ENCODE data around the gene SLC13A3.
A peak's percentile ranks its signal among the peaks of the same experiment; 100 is the strongest.

SLC13A3 gene

GRCh38 chr20:46651091-46651962 lies at the start of gene SLC13A3:
Gene SLC13A3, minus strand, starts transcription at chr20:46651459. Its CDS starts 38 bp downstream, at chr20:46651421.
- no peak for DNase-seq

GRCh38 chr20:46701057-46701456 lies 49.8 kb upstream of the SLC13A3 start:
- DNase-seq = no peak

- no peak for DNase-seq
Measured at GRCh38 chr20:46700481-46700880, 49.2 kb upstream of the SLC13A3 start.

GRCh38 chr20:46699651-46700359 lies 48.5 kb upstream of the SLC13A3 start:
- DNase-seq = no peak

GRCh38 chr20:46698788-46699187 lies 47.5 kb upstream of the SLC13A3 start:
- DNase-seq = no peak

GRCh38 chr20:46696791-46697279 lies 45.6 kb upstream of the SLC13A3 start:
- no peak for DNase-seq

- no peak for DNase-seq
Measured at GRCh38 chr20:46695892-46696291, 44.6 kb upstream of the SLC13A3 start.

- DNase-seq = no peak
Measured at GRCh38 chr20:46694484-46694883, 43.2 kb upstream of the SLC13A3 start.

GRCh38 chr20:46691196-46691595 lies 39.9 kb upstream of the SLC13A3 start:
- DNase-seq = no peak

- DNase-seq = no peak
Measured at GRCh38 chr20:46690219-46691106, 39.2 kb upstream of the SLC13A3 start.

- no peak for DNase-seq
Measured at GRCh38 chr20:46689754-46690085, 38.5 kb upstream of the SLC13A3 start.

GRCh38 chr20:46689082-46689753 lies 38.0 kb upstream of the SLC13A3 start, which contains the start of gene TP53RK:
Gene TP53RK, minus strand, starts transcription at chr20:46689444. Its CDS starts 30 bp downstream, at chr20:46689414.
- DNase-seq = peak; percentile 98

GRCh38 chr20:46688151-46689081 lies 37.2 kb upstream of the SLC13A3 start:
- no peak for DNase-seq

- no peak for DNase-seq
Measured at GRCh38 chr20:46683939-46684750, 32.9 kb upstream of the SLC13A3 start.

- no peak for DNase-seq
Measured at GRCh38 chr20:46683668-46683938, 32.3 kb upstream of the SLC13A3 start.

GRCh38 chr20:46683011-46683667 lies 31.9 kb upstream of the SLC13A3 start:
- DNase-seq = no peak

- DNase-seq = no peak
Measured at GRCh38 chr20:46682063-46682821, 31.0 kb upstream of the SLC13A3 start.

- DNase-seq = peak; percentile 66
Measured at GRCh38 chr20:46681032-46681854, 30.0 kb upstream of the SLC13A3 start.
